Measurements from ENCODE around the gene IL34. TPM values are rescaled to one million over a fixed set of nuclear protein-coding genes. Genes with fewer than 3 reads are reported as not detected.

IL34 gene
- total and polyA plus RNA-seq, 2 of the 13 experiments (the other 11 are each of a cell fraction or from before 2014, with no cell fraction given) = 1.2 to 1.3 TPM

- TF ChIP-seq USF2 (IDR thresholded peaks at IDR 0.05; ENCODE audit: low read depth, low read length) (no peak), USF2 (CRISPR knock-in tag; IDR thresholded peaks at IDR 0.05; ENCODE audit: borderline replicate concordance) (no peak; the same call in 1 of the 2 replicates), ZNF432 (CRISPR knock-in tag; IDR thresholded peaks at IDR 0.05; ENCODE audit: borderline replicate concordance) (no peak), KMT2B (CRISPR knock-in tag; IDR thresholded peaks at IDR 0.05) (no peak), POLR2AphosphoS2 (IDR thresholded peaks at IDR 0.05; ENCODE audit: low read depth, low read length) (no peak), CENPBD1 (CRISPR knock-in tag; IDR thresholded peaks at IDR 0.05; ENCODE audit: borderline replicate concordance, low read depth) (no peak), ZNF251 (CRISPR knock-in tag; IDR thresholded peaks at IDR 0.05) (no peak), ZNF235 (CRISPR knock-in tag; IDR thresholded peaks at IDR 0.05; ENCODE audit: borderline replicate concordance) (peak; percentile 53; the same call in 1 of the 2 replicates), AHDC1 (CRISPR knock-in tag; IDR thresholded peaks at IDR 0.05; ENCODE audit: borderline replicate concordance) (no peak), ZNF142 (CRISPR knock-in tag; IDR thresholded peaks at IDR 0.05) (no peak)
Observed at GRCh38 chr16:70689035-70689969, 42.9 kb downstream of the IL34 start (continued).
